DMS79 (cell line): ENCODE results near the gene ELF2.
"Not testable (repeated sequence)": the region's sequence is repeated elsewhere in the genome, so short reads cannot be mapped to it uniquely, and the experiment has no call there.

Experiments used
- DNase-seq: peaks from one replicate; lab custom pipeline; 2025; lab: John Stamatoyannopoulos, UW

ELF2 gene

DNA sequence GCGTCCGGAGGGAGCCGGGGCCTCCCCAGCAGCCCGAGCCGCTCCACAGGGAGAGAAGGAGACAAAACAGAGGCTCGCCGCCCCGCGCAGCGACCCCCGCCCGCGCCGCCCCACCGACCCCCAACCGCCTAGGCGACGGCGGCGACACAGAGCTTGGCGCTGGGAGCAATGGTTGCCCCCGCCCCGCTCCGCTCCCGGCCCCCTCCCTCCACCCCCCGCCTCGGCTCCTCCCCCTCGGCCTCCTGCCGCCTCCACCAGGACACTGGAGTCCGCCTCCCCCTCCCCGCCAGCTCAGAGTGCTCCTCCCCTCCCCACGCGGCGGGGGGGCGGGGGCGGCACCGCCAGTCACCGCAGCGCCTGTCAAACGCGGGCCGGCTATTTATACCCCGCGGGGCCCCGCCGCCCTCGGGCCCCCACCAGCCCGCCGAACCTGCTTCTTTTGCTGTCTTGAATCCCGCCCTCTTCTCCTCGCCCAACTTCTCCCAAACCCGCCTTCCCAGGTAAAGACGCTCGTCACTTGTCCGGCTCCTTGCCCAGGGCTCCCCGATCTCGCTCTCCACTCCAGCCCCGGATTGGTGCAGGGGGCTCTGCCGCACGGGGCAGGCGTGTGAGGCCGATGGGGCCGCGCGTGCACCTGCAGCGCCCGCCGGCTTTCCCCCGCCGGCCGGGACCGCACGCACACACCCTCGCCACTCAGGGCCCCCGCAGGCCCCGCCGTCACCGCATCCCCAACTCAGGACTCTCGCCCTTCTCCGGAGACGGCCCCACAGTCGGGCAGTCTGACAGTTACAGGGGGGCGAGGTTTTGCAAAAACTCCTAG lies at the start of gene ELF2:
Gene ELF2 (minus strand): TSS at position 170 of the 820 bp plus-strand sequence. CDS start 39,517 bp downstream, outside the sequence.
- peak; percentile 50 for DNase-seq

DNA sequence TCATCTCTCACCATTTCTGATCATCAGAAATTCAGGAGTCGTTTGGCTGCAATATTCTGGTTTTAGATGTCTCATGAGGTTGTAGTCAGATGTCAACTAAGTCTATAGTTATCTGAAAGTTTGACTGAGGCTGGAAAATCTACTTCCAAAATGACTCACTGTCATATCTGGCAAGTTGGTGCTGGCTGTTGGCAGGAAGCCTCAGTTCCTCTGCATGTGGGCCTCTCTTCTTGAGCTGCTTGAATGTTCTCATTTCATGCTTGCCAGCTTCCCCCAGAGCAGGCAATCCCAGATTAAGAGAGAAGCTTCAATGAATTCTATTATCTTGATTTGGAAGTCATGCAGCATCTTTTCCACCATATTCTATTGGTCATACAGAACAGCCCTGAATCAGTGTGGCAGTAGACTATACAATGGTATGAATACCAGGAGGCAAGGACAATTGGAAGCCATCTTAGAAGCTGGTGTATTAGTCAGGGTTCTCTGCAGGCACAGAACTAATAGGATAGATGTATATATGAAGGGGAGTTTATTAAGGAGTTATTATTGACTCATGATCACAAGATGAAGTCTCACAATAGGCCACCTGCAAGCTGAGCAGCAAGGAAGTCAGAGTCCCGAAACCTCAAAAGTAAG lies 46.8 kb upstream of the ELF2 start:
- DNase-seq, result no peak

DNA sequence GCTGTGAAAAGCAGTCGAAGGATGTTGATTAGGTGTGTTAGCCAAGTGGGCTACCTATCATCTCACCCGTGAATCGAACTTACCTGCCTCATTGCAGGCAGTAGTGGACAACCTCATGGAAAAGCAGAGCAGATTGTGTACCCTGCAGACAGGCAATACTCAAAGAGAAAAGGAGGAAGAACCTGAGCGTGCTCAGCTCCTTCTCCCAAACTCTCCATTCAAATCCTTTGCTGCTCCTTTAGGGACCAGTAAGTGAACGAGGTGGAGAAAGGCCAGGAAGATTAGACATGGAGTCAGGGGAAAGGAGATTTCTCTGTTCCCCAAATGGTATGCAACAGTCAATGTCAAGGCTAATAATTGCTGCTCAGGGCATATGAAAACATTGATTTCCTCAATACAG lies 45.2 kb upstream of the ELF2 start:
- DNase-seq, result no peak

DNA sequence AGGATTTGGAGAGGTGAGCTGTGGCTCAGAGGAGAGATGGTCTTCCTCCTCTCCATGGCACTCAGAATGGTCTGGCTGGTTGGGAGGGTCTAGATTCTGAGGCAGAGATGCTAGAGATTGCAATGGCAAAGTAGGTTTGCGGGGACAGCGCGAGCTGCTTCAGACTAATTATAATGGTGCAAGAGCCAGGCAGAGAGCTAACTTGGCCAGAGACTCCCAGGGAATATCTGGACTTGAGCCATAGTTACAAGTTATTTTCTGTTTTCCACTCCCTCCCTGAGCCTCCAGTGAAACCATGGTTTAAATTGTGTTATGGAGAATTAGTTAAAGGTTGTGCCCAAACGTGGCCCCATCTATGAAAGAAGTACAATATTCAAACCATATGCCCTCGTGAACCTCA lies 44.7 kb upstream of the ELF2 start:
- DNase-seq, result no peak

DNA sequence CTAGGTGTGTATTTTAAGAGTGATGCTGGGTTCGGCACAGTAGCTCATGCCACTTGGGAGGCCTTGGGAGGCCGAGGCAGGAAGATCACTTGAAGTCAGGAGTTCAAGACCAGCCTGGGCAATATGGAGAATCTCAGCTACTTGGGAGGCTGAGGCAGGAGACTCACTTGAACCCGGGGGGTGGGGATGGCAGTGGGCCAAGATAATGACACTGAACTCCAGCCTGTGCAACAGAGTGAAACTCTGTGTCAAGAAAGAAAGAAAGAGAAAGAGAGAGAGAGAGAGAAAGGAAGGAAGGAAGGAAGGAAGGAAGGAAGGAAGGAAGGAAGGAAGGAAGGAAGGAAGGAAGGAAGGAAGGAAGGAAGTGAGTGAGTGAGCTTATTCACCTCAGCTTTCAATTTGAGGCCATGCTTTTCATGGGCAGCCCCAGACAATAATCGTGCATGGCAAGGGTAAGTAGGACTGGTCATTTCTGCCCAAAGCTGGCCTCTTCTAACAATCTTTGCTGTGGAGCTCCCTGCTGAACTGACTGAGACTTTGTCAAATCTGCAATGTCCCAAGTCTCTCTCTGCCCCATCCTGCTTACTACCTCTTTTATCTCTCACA lies 42.5 kb upstream of the ELF2 start:
- no peak for DNase-seq

DNA sequence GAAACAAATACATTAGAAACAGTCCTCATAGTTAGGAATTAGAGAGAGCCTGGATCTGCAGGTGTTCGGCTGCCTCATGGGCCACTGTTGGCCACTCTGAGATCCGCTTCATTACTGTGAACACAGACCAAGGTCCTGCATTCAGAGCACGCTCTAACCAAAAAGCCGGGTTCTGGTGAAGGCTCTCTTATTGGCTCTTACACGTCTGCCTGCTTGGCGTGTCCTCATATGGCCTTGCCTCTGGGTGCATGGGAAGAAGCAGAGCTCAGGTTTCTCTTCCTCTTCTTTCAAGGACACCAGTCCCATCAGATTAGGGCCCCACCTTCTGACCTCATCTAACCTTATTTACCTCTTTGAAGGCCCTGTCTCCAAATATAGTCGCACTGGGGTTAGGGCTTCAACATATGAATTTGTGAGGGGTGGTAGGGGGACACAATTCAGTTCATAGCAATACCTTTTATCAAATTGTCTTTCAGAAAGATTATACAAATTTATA lies 37.1 kb upstream of the ELF2 start:
- DNase-seq, result no peak

DNA sequence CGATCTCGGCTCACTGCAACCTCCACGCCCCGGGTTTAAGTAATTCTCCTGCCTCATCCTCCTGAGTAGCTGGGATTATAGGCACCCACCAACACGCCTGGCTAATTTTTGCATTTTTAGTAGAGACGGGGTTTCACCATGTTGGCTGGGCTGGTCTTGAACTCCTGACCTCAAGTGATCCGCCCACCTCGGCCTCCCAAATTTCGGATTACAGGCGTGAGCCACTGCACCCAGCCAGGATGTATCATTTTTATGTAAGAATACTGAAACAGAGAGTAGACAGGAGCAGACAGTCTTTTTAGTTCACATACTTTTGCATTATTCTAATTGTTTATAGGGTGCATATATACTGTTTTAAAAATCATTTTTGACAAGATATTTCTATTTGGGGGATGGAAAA lies 36.6 kb upstream of the ELF2 start:
- DNase-seq, result not testable (repeated sequence)

DNA sequence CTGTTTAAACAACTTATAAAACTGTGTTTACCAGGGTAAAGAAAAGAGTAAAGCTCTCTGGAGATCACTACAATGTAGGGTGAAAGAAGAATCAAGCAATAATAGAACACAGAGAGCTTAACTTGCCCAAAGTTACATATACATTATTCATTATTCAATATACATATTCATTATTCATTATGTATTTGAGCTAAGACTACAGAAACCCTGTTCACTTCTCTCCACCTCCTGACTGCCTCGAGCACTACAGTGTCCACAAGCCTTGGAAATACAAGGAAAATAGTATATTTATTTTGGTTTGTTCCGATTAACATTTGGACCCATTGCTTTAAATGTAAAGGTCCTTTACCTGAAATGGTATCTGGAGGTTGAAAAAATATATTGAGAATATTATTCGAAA lies 35.9 kb upstream of the ELF2 start:
- DNase-seq, result no peak

DNA sequence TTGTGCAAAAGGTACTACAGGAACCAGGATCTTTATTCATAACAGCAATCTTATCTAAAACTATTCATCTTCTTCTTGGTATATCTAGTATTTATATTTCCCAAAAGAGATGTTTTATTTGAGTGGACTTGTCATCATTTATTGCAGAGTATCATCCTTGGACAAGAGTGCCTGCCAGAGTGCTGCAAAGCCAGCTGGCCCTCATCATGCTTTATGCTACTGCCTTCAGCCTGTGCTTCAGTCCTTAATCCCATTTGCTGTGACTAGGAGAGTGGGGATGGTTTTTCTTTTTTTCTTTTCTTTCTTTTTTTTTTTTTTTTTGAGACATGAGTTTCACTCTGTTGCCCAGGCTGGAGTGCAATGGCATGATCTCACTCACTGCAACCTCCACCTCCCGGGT lies 33.5 kb upstream of the ELF2 start:
- no peak for DNase-seq

DNA sequence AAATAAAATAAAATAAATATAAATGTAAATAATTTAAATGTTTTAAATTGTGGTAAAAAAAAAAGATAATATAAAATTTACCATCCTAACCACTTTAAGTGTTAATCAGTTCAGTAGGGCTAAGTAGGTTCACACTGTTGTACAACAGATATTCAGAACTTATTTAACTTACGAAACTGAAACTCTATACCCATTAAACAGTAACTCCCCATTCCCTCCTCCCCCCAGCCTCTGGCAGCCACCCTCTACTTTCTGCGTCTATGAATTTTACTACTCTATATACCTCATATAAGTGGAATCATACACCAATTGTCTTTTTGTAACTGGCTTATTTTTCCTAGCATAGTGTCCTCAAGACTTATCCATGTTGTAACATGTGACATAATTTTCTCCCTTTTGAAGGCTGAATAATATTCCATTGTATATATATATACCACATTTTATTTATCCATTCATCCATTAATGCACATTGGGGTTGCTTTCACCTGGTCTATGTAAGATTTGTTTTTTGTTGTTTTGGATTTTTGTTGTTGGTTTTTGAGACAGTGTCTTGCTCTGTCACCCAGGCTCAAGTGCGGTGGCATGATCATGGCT lies 32.5 kb upstream of the ELF2 start:
- DNase-seq, result no peak

DNA sequence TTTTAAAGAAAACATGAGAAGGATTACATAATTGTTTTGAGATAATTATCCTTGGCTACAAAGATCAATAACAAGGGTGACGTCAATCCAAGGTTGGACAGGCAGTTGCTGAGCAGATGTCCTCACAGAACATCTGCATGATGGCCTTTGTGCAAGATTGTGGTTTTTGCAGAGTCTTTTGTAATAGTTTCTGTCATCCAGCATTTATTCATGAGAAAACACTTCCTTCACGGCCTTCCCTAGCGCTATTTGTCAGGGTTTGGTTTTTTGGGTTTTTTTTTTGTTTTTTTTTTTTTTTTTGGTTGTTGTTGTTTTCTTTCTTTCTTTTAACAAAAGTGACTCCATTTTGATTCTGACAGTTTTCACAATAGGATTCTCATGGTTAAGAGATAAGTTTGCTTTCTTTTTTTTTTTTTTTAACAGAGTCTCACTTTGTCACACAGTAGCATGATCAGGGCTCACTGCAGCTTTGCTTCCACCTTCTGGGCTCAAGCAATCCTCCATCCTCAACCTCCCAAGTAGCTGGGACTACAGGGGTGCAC lies 31.5 kb upstream of the ELF2 start:
- DNase-seq, result no peak

DNA sequence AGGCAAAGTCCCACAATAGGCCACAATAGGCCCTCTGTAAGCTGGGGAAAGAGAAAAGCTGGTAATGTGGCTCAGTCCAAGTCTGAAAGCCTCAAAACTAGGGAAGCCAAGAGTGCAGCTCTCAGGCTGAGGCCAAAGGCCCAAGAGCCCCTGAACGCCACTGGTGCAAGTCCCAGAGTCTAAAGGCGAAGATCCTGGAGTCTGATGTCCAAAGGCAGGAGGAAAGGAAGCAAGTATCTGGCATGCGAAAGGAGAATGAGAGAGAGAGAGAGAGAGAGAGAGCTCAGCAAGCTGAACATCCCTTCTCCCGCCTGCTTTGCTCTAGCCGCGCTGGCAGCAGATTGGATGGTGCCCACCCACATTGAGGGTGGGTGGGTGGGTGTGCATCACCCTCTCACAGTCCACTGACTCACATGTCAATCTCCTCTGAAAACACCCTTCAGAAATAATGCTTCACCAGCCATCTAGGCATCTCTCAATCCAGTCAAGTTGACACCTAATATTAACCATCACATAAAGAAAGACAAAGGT lies 30.9 kb upstream of the ELF2 start:
- DNase-seq, result no peak

DNA sequence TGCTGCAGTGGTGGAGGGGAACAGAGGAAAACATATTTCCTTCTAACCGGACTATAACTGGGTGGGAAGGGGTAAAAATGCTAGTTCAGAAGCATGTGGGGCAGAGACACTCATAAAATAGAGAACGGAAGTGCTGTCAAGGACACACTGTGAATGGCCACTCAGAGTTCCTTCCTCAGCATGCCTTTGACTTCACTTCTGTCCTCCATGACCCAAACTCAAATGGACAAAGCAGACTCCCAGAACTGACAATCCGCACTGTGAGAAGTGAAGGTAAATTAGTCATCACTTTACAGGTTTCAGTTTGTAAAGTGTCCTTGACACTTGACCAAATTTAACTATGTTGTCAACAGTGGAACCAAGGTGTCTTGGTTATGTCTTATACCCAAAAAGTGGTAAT lies 30.2 kb upstream of the ELF2 start:
- no peak for DNase-seq

DNA sequence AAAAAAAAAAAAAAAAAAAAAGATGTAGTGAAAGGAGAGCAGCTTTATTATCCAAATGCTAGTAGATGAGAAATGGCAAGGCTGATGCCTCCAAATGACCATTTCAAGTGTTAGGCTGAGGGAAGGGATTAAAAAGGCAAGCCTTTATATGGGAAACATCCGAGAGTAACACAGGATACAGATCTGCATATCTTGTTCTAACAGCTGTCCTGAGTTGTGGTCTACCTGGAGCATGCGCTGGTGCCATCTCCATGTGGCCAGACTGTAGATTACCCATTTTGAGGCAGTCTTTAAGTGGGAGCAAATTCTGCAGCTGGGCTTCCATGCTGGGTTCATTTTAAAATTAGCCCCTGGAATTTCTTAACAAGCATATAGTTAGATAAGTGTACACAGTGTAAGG lies 26.0 kb upstream of the ELF2 start:
- DNase-seq, result no peak

DNA sequence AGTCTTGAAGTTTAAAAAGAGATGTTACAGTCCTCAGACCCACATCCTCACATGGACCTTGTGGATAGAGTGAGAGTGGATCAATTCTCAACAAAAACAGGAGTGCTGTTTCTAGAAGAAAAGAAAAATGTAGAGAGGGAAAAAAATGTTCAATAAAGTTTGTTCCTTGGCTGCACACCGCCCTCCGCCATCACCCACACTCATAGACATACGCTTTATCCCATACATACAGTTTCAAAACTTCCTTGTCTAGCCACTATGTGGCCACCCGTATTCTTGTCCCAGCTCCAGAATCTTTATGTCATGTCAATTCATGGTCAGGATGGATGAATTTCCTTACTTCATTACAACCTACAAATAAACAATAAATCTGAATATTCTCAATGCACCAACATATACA lies 23.5 kb upstream of the ELF2 start:
- no peak for DNase-seq

DNA sequence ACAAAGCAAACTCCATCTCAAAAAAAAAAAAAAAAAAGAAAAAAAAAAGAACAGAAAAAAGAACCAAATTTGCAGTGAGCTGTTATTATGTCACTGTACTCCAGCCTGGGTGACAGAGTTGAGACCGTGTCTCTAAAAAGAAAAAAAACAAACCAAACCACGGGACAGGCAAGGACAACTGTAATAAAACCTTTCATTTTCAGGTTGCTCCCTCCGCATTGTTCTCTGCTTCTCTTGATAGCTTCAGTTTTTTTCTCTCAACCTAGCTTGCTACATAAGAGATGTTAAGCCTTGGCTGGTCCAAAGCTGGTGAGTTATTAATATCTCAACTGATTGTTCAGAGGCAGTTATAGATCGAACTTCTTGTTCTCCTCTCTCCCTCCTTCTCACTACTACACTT lies 23.1 kb upstream of the ELF2 start:
- DNase-seq, result no peak

DNA sequence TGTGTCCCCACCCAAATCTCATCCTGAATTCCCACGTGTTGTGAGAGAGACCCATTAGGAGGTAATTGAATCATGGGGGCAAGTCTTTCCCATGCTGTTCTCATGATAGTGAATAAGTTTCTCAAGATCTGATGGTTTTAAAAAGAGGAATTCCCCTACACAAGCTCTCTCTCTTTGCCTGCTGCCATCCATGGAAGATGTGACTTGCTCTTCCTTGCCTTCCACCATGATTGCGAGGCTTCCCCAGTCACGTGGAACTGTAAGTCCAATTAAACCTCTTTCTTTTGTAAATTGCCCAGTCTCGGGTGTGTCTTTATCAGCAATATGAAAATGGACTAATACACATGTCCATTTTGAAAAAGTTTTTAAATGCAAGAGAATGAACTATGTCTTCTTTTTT lies 20.2 kb upstream of the ELF2 start:
- not testable (repeated sequence) for DNase-seq

DNA sequence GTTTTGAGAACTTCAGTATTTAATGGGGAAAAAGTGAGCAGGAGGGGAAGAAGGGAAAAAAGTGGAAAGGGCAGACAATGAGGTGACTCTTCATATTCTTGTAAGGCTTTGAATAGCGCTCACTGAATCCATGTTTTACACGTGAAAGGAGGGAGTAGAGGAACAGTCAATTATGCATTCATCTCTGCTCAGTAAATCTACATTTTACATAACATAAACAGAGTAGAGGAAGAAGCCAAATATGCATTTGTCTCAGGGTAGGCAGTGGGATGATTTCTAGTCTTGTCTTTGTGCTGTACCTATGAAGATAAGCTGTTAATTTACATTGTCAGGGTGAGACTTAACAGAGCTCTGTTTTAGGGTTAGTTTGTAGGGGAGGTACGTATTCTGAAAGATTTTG lies 19.4 kb upstream of the ELF2 start:
- DNase-seq, result no peak

DNA sequence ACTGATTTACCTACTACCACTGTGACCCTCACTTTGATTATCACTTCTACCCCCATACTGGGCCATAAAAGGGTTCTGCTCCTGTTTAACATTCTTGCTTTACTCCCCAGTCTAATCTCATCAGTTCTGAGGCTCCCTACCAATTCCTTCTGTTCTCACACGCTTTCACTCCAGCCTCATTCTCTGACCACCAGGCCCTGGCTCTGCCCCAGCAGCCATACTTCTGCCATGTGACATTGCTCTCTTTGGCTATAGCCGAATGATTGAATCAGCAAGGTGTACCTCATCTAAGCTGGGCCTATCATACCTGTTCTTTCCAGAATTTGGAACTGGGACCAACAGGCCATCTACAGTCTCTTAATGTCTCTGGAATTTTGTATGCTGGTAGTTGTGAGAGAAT lies 14.4 kb upstream of the ELF2 start:
- no peak for DNase-seq

DNA sequence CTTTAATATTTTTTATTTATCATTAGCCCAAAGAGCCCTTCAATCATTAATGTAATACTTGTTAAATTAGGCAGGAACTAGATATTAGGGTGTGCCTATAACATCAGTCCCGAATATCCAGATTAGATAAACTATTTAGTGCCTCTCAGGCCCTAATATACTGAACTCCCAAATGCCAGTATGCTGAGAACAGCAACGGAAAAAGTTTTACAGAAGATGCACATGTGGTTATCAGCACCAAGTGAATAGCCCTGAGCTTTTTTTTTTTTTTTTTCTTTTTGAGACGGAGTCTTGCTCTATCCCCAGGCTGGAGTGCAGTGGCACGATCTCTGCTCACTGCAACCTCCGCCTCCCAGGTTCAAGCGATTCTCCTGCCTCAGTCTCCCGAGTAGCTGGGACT lies 13.0 kb upstream of the ELF2 start:
- no peak for DNase-seq

DNA sequence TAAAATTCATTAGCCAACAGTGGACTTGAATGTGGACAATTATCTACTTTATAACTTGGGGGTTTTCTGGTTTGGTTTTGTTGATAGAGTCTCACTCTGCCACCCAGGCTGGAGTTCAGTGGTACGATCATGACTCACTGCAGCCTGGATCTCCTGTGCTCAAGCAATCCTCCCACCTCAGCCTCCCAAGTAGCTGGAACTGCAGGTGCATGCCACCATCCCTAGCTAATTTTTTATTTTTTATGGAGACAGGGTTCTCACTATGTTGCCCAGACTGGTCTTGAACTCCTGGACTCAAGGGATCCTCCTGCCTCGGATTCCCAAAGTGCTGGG lies 12.4 kb upstream of the ELF2 start:
- no peak for DNase-seq

DNA sequence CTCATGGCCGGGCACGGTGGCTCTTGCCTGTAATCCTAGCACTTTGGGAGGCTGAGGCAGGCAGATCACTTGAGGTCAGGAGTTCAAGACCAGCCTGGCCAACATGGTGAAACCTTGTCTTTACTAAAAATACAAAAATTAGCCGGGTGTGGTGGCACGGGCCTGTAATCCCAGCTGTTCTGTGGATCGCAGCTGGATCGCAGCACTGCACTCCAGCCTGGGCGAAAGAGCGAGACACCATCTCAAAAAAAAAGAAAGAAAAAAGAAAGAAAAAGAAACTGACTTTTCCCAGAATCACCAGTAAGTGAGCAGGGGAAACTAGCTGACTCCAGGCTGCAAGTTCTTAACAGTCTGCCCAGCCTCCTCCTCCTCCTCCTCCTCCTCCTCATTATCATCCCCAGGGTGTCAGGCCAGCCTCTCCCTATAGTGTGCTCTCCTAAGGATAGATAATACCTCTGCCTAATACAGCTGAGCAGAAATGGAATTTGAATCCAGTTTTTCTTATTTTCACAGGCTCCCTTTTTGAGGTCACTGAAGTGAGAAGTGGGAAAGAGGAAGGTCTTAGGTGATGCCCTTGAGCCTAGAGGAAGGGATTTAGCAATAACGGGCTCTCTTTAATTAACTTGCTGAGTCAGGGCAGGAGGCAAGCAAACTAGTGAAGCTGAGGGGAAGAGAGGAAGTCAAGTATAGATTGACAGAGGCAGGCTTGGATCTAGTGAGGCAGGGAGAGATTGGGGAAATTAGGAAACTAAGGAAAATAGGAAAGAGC lies 11.8 kb upstream of the ELF2 start:
- no peak for DNase-seq
